Measurements from ENCODE around the gene THG1L. TPM values are rescaled to one million over a fixed set of nuclear protein-coding genes. Genes with fewer than 3 reads are reported as not detected.
"Not testable (repeated sequence)": the region's sequence is repeated elsewhere in the genome, so short reads cannot be mapped to it uniquely, and the experiment has no call there.

Gene THG1L
- total and polyA plus RNA-seq, 9 donors: 8.9 to 23.6 (median 14.3) TPM

DNA sequence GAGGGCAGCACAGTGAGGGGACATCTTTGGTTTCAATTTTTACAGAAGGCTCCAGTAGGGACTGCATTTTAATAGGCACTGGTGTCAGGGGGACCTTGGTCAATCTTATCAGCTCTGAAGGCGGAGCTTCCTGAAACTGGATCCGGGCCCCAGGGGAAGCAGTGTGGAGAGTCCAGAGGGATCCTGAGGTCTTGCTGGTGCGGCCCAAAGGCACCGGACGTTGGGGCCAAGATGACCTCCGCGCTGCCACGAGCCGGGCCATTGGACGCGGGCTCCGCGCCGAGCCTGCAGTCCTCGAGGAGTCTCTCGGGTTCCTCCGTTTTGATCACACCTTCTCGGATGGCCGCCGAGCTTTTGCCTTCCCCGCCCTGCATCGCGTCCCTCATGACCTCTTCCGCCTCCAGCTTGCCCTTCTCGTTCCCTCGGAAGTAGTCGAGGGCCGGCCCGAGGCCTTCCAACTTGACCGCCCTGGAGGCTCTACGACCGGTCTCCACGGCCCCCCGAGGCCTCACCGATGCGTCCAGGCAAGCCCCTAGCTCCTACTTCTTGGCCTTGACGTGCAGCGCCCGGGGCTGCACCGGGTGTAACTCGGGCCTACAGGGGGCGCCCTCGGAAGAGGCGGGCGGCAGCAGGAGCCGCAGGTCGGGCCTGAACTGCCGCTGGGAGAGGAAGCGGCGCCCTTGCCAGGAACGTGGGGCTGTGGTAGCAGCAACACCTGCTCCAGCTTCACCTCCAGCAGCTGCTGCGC lies 41.1 kb upstream of the THG1L start:
- intact Hi-C loops (cut with DNase I): loop anchor here in 1 of 4 donors (5.0 kb wide), 1 partner anchor 278 kb away; no protein-coding TSS in a partner anchor
- 70 to 74% (median 74%) methylated on average over 52 of the region's 52 CpGs for WGBS, 3 donors

DNA sequence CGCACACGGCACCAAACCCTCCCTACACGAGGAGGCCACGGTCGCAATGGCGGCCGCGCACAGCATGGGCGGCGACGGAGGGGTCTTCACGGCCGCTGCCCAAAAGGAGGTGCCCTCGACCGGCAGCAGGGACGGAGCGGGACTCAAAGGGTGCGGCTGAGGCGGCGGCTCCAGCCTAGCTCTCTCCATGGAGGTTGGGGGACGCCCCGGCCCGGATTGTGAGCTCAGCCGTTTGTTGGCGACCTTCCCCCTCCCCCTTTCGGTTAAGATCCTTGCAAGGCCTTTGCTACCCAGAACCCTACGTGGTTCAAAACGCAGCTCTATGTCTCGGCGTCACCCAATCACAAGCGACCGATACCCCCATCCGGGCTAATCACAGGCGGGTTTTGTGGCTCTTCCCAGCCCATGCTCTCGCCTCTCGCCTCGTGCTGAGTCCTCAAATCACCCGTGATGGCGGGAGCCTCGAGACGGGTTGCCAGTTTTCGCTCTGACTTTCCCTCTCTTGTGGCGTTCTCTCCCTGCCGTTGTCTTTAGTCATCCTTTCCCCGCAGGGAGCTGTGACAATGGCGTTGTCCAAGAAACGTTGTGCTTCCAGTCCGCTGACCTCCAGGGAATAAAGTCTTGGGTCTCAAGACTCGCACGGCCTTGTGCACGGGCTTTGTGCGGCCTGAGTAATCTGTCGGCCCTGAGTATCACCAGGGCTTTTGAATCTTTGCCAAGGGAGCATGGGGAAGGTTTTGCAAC lies 40.4 kb upstream of the THG1L start:
- TF ChIP-seq EP300 (IDR thresholded peaks at IDR 0.05) (no peak), POLR2A (IDR thresholded peaks at IDR 0.05) (no peak)
- TF ChIP-seq, protein P1, sequence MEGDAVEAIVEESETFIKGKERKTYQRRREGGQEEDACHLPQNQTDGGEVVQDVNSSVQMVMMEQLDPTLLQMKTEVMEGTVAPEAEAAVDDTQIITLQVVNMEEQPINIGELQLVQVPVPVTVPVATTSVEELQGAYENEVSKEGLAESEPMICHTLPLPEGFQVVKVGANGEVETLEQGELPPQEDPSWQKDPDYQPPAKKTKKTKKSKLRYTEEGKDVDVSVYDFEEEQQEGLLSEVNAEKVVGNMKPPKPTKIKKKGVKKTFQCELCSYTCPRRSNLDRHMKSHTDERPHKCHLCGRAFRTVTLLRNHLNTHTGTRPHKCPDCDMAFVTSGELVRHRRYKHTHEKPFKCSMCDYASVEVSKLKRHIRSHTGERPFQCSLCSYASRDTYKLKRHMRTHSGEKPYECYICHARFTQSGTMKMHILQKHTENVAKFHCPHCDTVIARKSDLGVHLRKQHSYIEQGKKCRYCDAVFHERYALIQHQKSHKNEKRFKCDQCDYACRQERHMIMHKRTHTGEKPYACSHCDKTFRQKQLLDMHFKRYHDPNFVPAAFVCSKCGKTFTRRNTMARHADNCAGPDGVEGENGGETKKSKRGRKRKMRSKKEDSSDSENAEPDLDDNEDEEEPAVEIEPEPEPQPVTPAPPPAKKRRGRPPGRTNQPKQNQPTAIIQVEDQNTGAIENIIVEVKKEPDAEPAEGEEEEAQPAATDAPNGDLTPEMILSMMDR (IDR thresholded peaks at IDR 0.05): no peak
- Histone ChIP-seq H3K27me3 (no peaks in the 10 kb centered on the region), H3K36me3 (no peaks in the 10 kb centered on the region), H3K27ac (no peak overlapping the region), H3K9me3 (no peaks in the 10 kb centered on the region), H3K4me1 (ENCODE audit: insufficient read depth) (no peaks in the 10 kb centered on the region), H3K4me3 (no peak overlapping the region)
- 63 to 85% (median 67%) methylated on average over 53 of the region's 53 CpGs for WGBS, 3 donors
- intact Hi-C loops (cut with DNase I): loop anchor here in 1 of 4 donors (5.0 kb wide), 1 partner anchor 279 kb away; no protein-coding TSS in a partner anchor
- DNase-seq: no peak

More for the DNA sequence above, 41.1 kb upstream of the THG1L start:
- Histone ChIP-seq H3K9me3 (no peaks in the 10 kb centered on the region), H3K27me3 (no peaks in the 10 kb centered on the region), H3K36me3 (no peaks in the 10 kb centered on the region), H3K4me1 (ENCODE audit: insufficient read depth) (no peaks in the 10 kb centered on the region), H3K27ac (no peak overlapping the region), H3K4me3 (no peak overlapping the region)
- DNase-seq: no peak
- TF ChIP-seq EP300 (IDR thresholded peaks at IDR 0.05): no peak
- TF ChIP-seq, protein P1 (IDR thresholded peaks at IDR 0.05): no peak
- no peak for TF ChIP-seq POLR2A (IDR thresholded peaks at IDR 0.05)

DNA sequence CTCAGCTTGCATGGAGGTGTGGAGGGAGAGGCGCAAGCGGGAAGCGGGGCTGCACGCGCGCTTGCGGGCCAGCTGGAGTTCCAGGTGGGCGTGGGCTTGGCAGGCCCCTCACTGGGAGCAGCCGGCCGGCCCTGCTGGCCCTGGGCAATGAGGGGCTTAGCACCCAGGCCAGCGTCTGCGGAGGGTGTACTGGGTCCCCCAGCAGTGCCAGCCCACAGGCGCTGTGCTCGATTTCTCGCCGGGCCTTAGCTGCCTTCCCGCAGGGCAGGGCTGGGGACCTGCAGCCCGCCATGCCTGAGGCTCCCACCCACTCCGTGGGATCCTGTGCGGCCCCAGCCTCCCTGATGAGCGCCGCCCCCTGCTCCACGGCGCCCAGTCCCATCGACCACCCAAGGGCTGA lies 37.4 kb upstream of the THG1L start:
- intact Hi-C loops (cut with DNase I): loop anchor here in 1 of 4 donors (5.0 kb wide), 1 partner anchor 282 kb away; no protein-coding TSS in a partner anchor
- H3K36me3 ChIP-seq; H3K27me3 ChIP-seq; H3K4me1 ChIP-seq (ENCODE audit: insufficient read depth); H3K4me3 ChIP-seq; H3K27ac ChIP-seq; DNase-seq; H3K9me3 ChIP-seq: not testable (repeated sequence)
- WGBS, 3 donors: 84 to 94% (median 89%) methylated on average over 18 to 25 of the region's 25 CpGs

DNA sequence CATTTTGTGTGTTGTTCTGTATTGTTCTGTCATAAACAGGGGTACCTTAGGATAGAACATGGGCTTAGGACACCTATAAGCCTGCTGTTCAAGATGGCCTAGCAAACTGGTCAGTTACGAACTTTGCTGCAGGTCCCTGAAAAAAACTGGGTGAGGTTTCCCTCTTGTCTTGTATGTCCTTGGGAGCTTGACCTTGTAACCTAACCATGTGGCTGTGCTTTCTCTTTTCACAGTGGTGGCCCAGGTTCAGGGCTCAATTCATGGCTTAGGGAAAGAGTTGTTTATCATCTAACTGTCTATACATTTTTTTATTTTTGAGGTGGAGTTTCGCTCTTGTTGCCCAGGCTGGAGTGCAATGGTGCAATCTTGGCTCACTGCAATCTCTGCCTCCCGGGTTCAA lies 35.1 kb upstream of the THG1L start:
- H3K9me3 ChIP-seq; DNase-seq; H3K27me3 ChIP-seq; H3K27ac ChIP-seq; H3K4me3 ChIP-seq; H3K36me3 ChIP-seq; intact Hi-C loops (cut with DNase I); H3K4me1 ChIP-seq (ENCODE audit: insufficient read depth): not testable (repeated sequence)
- 83 to 86% (median 86%) methylated on average over 3 of the region's 3 CpGs for WGBS, 3 donors

DNA sequence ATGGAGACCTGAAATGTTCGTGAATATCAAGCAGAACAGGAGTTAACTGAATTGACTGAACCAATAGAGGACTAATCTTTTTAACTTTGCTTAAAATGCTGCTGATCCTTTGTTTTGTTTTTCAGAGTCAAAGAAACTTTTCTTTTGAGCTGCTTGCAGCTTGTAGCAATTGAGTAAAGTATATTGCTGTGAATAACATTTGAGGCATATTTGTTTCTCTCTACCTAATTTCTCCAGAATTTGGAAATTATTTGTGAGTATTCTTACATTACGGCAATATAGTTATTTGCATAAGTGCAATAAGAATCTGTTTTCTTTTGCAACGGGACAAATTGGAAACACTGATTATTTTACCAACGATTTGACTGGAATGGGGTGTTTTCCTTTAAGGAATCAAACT lies 32.5 kb upstream of the THG1L start:
- H3K27me3 ChIP-seq; H3K4me3 ChIP-seq; H3K4me1 ChIP-seq (ENCODE audit: insufficient read depth); H3K36me3 ChIP-seq; DNase-seq; intact Hi-C loops (cut with DNase I); H3K27ac ChIP-seq; H3K9me3 ChIP-seq: not testable (repeated sequence)
- 69 to 77% (median 70%) methylated on average over 4 of the region's 4 CpGs for WGBS, 3 donors

DNA sequence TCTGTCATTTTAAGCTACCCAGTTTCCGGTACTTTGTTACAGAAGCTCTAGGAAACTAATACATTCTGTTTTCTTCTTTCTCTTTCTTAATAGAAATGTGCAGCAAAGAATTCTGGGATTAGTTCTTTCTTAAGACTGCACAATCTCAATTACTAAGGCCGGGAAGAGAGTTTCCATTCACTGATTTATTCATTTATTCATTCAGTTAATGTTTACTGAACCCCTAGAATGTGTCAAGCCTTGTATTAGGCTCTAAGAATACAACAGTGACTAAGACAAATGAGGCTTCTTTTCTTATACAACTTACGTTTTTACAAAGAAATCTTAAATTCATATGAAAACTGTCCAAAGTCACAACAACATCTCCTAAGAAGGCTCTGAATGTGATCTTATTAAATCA lies 27.5 kb upstream of the THG1L start:
- DNase-seq: no peak
- TF ChIP-seq EP300 (IDR thresholded peaks at IDR 0.05) (no peak), POLR2A (IDR thresholded peaks at IDR 0.05) (no peak)
- TF ChIP-seq, protein P1 (IDR thresholded peaks at IDR 0.05): no peak
- WGBS, 3 donors: 65 to 81% (median 69%) methylated on average over 3 of the region's 3 CpGs
- Histone ChIP-seq H3K27me3 (no peaks in the 10 kb centered on the region), H3K4me1 (ENCODE audit: insufficient read depth) (no peaks in the 10 kb centered on the region), H3K4me3 (no peak overlapping the region), H3K27ac (no peak overlapping the region), H3K36me3 (no peaks in the 10 kb centered on the region), H3K9me3 (no peaks in the 10 kb centered on the region)
- intact Hi-C loops (cut with DNase I): no loop called here
